Measurements from ENCODE around the gene TENM4.

TENM4 gene

DNA sequence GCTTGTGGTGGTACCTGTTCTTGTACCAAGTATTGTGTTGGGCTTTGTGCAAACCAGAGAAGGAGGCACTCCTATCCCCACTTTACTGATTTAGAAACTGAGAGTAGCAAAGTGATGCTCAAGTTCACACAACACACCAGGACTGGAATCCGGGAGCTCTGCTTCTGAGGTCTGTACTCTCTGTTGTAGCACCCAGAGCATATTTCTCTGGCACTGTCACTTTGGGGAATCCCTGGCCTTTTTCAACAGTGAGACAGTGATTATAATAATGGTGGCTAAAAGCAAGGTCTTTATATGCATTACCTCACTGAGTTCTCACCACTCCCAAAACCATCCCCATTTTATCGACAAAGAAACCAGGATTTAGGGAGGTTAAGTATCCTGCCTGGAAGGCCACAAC, 362.4 kb downstream of the TENM4 start:
- no peak for DNase-seq

DNA sequence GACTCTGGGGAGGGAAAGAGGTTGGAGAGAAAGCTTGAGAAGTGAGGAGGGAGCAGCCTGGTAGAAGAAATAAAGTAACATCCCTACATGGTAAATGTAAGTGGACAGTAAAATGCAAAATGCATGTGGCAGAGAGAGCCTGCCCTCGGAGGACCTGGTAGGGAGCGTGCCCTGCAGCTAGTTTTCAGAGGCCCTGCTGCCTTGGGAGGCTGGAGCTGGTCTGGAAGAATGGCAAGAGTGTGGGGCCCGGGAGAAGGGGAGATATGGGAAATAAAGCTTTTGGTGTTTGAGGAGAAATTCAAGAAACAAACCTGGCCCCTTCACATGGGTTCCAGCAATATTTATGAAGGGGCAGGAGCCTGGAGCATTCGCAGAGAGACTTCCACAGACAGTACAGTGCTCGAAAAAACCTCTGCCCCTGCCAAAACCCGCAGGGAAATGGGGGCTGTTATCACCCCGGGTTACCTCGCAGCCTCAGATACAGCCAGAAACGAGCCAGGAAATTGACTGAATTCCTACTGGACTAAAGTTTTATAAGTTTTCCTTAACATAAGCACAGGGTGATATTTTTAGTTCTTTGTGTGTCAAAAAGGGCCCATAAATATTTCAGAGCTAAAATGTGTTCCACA, 363.0 kb downstream of the TENM4 start:
- no peak for DNase-seq

DNA sequence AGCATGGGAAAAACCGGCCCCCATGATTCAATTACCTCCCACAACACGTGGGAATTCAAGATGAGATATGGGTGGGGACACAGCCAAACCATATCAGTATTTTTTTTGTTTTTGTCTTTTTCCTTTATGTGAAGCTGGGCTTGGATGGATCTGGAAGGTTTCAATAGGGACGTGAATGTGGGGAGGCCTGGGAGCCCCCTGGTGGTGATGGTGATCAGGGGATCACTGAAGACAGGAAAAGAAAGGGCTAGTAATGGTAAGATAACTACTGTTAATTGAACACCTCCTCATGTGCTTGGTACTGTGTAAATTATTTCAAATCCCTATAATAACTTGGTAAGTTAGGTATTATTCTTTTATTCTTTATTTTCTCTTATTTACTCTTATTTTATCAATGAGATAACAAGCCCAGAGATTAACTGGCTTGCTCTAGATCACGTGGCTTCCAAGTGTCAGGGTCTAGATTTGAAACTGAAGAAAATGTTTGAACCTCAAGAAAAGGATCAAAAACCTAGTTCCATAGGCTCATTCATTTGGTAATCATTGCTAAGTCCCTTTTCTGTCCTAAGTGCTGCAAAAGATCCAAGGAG, 364.2 kb downstream of the TENM4 start:
- DNase-seq, result peak in 1 of 3 experiments; percentile 61

DNA sequence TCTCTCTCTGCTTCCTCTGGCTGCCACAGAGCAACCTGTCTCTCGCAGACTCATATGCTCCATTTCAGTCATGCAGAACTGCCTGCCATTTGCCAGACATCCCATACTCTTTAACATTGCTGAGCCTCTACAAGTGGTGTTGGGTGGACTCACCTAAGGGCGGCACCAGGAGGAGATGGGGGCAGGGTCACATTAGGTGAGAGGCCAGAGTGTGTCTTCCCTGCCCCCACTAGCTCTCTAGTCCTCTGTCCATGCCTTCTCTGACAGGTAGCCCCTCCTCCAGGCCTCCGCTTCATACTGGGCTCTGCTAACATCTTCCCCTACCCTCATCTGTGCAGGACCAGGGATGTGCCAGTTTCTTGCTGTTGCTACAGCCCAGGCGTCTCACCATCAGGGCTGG, 366.3 kb downstream of the TENM4 start:
- DNase-seq, result peak in 1 of 3 experiments; percentile 22

DNA sequence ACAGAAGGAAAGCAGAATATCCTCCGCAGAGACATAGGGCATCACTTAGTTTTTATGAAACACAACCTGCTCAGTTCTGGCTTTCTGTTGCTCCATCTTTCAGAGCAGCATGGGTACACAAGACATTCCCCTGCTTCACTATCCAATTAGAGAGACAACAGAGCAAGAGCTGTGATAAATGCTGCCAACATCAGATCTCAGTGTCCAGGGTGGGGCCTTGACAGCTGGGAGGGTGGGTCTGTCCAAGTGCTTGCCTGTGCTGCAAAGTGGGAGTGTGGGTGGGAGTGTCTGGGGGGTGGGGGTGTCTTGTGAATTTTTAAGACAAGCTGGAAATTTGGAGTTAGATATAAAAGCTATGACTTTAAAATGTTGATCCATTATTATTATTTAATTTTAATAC, 369.6 kb downstream of the TENM4 start:
- DNase-seq, result no peak

DNA sequence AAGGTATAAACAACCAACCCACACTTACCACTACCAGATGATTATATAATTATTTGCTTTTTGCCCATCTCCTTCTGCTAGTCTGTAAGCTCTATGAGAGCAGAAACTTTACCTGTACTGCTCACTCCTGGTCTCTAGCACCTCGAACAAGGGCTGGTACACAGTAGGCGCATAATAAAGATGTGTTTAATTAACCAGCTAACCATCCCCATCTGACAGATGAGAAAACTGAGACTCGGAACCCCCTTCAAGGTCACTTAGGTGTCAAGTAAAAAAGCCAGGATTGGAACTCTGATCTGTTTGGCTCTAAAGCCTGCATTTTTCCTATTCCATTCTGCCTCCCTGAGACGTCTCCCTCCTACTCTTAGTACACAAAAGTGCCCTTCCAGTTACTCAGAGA, 370.3 kb downstream of the TENM4 start:
- no peak for DNase-seq

DNA sequence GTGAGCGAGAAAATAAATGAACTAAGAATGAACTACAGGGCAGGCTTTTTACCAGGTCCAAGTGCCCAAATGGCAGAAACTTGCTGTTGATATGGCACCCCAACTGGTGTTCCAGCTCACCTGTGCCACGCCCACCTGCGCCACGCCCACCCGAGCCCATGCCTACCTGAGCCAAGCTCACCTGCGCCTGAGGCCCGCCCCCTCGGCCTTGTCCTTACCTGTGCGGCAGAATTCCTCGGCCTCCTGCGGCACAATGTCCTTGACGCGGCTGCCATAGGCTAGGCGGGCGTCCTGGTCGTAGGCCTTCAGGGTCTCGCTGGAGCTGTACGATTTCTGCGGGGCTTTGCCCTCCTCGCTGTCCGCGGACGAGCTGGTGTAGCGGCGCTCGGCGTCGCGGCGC, 371.3 kb downstream of the TENM4 start:
- DNase-seq, result no peak

DNA sequence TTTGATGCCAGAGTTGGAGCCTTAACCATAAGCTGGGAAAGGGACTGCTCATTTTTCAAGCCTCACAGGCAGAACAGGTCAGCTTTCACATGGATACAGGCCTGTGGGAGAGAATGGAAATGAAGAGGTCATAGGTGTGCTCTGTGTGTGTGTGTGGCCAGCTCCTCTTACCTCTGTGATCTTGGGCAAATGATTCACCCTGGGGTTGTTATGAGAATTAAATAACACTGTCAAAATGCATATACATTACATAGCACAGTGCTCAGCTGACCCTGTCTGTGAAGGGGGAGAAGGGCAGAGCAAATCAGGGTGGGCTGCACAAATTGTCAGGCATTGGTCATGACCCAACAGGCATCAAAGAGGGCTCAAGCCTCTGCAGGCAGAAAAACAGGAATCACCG, 372.5 kb downstream of the TENM4 start:
- DNase-seq, result no peak

DNA sequence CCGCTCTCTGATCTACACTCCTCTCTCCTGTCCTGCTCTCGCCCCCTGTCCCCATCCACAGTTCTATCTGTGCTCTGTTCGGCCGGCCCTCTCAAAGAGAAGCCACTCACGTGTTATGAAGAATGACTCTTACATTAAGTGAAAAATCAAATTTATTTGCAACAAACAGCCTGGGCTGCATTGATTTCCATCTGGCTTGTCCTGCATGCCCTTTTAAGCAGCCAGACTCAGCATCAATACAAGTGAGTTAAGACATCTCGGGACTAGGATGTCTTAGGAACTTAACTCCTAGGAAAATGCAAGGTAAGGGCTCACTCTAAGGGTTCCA, 373.5 kb downstream of the TENM4 start:
- DNase-seq, result no peak

DNA sequence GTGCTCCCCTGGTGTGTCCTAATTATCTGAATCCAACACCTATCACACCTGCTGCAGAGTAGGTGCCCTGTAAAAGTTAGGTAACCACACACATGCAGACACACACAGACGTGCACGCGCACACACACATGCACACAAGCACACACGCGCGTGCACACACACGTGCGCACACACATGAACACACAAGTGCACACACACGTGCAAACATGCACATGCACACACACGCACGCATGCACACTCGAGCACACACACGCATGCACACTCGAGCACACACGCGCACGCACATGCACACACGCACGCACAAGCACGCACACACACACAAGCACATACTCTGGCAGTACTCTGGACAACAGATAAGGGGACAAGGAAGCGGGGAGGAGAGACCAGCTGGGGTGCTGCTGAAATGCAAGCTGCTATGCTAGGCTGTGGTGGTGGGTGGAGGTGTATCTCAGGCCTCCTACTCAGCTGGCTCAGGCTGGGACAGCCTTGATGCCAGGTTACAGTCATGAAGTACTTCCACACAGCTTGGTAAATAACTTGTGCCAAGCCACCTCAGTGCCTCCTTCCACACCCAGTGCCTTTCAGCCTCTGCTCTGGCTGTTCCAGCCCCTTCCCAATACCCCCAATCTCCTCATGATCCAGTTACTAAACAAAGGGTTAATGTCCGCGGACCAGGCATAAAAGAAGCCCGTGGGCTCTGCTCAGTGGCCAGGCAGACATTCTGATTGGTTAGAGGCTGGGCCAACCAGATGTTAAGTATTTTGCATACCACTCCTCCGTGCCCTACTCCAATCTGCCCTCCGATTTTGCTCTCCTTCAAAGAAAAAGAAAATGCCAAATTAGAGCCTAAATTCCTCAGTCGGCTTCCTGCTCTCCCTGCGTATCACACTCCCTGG, 374.1 kb downstream of the TENM4 start:
- DNase-seq, result no peak

DNA sequence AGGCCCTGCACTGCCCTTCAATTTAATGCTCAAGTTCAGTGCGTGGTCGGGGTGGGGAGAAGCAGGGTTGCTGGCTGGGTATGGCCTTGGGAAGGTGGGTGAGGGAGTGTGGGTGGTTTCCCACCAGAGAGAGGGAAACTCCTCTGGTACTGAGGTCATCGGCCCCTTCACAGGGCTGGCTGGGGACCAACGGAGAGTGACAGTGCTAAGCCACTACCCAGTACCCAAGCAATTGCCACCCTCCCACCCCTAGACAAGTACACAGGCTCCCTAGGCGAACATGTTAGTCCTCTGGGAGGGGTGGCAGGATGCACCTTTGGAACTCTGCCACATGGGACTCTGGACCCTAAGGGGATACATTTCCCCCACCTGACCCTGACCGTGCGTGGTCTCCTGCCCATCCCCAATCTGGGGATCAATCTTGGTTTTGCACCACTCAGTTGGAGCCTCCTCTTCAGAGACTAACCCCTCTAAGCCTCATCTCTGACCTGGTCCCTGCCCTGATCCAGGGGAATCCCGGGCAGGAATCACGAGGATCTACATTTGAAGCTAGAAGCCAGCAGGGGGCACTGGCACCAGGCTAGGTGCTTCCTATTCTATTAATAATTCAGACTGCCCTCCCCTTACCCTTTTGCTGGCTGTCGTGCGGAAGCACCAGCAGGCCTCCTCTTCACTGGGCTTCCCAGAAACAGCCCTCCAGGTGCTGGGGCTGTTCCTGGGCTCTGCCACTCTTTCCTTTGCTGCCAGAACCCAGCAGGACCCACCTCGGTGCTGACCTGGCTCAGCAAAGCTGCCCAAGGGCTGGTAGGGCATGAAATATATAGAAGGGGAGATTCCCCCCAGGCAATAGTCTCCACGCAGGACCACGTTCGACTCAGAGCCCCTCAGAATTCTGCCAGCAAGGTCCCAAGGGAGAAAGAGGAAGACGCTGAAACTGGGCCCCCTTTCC, 377.7 kb downstream of the TENM4 start:
- peak in 1 of 3 experiments; percentile 12 for DNase-seq

DNA sequence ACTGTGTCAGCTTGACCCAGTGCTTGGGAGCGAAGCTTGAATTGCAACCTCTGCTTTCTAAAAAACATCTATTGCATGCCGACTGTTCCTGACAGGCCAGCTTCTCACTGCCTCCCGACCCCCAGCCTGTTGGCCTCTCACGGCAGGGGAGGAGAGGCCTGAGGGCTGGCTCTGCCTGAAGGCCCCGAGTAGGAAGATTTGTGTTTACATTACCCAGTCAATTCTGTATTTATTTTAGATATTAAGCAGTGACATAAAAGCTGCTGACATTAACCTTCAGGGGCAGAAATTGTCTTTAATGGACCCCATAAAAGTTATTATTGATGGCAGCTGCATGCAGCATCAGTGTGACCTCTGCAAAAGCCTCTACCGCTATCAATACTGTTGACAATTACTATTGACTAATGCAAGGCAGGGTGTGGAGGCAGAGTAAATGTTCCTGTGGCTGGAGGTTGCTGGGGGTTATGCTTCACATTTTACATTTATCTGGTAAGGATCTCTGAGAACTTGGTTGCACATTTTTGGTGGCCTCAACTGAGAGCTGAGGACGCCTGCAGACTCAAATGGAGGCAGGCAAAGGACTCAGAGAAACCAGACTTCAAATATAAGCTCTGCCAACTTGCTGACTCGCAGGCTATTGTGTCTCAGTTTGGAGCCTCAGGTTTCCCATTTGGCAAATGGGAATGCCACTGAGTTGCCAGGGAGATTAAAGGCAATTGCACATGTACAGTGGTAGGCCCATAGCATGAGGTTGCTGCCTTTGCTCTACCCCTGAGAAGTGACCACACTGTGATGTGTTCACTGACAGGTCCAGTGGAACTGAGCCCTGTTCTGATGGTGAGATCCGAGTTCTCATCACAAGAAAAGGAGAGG, 380.5 kb downstream of the TENM4 start:
- peak in 2 of 3 experiments; percentile 73 to 88 for DNase-seq

DNA sequence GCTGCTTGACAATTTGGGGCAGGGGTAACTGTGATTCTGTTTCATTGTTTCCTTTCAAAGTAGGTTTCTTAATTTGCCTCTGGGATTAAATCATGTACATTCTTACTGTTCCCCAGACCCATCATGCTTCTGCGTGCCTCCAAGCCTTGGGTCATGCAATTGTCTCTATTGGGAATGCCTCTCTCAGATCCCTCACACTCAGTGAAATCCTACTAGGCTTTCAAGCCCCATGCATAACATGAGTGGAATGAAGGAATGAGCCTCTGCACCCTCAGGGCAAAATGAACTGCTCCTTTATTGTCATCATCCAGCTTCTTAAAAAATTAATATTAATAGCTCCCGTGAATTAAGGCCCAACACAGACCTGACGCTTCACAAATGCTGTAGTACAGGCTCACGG, 381.7 kb downstream of the TENM4 start:
- DNase-seq, result peak in 1 of 3 experiments; percentile 34

DNA sequence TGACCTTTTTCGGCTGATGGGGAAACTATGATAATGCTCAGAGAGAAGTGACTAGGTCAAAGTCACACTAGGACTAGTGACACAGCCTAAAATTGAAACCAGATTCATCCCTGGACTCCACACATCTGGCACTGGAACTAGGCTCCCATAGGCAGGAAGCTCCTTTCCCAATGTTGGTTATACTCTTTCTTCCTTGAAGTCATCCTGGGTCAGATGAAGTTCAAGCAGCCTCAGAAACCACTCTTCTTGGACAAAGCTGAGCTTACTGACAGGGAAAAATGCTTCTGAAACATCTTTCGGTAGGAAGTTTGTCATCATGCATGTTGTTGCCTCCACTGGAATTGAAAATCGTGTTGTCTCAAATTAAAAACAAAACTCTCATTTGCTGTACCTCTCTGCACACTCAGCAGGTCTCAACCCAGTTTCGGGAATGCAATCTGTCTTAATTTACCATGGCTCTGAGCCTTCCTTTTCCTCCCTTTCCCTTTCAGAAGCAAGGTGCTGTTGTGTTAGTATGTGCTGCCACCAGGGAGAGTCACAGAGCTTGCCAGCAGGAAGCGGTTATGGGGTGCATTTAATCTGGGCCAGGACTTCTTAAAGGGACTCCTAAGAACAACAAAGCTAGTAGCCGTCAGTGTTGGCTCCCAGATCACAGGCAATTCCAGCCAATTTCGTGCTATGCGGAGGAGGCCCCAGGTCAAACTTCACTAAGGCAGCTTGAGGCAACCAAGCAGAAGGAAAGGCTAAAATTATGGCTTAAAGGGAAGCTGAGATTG, 384.8 kb downstream of the TENM4 start:
- no peak for DNase-seq

DNA sequence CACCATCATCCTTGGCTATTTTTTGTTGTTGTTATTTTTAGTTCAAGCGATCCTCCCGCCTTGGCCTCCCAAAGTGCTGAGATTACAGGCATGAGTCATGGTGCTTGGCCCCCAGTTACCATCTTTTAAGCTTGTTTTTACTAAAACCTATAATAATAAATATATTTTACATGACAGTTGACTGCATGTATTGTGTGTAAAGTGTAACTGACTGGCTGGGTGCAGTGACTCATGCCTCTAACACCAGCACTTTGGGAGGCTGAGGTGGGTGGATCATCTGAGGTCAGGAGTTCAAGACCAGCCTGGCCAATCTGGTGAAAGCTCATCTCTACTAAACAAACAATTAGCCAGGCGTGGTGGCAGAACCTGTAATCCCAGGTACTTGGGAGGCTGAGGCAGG, 386.2 kb downstream of the TENM4 start:
- no peak for DNase-seq

DNA sequence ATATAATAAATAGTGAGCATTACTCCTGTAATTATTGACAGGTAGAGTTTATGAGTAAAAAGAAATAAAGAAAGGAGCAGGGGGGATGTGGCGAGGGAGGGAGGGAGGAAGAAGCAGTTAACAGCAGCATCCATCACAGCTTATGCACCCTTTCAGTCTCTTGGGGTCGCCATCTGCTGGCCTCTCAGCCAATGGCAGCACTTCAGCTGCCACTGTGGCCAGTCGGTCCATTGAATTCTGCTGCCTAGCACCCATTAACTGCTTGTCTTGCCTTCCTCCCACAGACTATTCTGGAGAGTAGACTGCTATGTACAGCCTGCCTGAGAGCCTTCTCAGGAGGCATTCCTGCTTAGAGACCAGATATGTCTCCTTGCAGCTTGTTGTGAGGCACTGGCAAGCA, 388.3 kb downstream of the TENM4 start:
- peak; percentile 26 to 70 (median 34) for DNase-seq

DNA sequence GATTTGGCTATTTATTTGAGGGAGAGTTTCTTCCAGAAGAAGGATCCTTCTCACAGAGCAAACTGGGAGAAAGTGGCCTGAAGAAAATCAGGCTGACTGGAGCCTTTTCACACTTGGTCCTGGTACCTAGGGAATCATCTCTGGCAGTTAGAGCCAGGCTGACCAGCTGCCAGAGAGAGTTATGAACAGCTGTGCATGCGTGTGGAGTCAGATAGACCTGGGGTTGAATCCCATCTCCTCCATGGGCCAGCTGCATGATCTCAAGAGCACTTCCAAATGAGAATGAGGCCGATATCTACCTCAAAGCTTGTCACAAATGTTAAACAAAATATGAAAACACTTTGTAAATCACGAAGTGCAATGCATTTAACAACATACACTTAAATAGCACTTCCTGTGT, 390.0 kb downstream of the TENM4 start:
- DNase-seq, result peak in 1 of 3 experiments; percentile 44

DNA sequence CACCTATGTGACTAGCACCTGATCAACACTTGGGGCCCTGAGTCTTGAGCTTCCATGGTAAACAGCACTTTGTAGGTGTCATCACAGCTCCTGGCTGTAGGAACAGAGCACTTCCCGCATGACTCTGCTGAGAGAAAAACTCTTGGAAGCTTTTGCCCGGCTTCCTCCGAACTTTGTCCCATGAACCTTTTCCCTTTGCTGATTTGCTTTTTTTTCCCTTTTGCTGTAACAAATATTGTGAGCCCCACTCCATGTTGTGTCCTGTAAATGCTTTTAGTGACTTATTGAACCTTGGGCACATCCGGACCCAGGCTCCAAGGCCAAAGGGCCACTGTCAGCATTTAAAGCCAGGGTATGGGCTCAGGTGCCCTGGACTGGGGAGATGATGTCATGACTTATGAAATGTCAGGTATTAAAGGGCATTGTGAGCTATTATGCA, 391.1 kb downstream of the TENM4 start:
- no peak for DNase-seq

DNA sequence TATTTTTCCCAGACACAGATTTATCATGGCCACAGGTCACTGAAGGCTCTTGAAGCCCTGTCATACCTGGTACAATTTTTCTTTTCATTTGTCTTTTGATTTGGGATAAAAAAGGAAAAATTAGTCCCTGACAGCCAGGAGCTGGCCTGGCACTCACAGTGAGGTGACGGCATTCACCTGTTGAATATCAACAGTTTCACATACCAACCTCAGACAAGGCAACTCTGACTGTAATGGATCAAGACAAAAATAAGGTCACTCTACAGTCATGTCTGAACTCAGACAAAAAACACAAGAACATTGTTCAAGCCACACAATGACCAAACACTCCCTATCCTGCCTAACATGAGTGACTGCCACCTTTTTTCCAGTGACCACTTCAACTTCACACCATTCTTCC, 392.9 kb downstream of the TENM4 start:
- no peak for DNase-seq

DNA sequence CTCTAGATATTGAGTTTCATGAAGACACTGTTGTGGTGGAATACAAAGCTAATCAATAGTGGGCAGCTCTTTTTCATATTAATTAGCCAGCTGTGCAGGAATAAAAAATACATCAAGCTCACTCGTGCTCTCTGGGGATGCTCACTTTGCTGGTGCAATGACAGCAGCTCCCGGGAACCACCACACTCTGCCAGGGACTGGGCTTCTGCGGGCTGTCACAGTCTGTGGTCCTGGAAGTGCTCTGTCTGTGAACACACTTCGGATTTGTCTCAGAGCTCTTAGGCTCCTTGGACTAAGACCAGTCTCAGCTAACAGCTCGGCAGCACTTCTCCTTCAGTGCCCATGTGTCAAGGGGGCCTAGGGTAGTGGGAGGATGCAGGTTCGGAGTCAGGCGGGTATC, 393.5 kb downstream of the TENM4 start:
- peak in 2 of 3 experiments; percentile 20 to 75 for DNase-seq

DNA sequence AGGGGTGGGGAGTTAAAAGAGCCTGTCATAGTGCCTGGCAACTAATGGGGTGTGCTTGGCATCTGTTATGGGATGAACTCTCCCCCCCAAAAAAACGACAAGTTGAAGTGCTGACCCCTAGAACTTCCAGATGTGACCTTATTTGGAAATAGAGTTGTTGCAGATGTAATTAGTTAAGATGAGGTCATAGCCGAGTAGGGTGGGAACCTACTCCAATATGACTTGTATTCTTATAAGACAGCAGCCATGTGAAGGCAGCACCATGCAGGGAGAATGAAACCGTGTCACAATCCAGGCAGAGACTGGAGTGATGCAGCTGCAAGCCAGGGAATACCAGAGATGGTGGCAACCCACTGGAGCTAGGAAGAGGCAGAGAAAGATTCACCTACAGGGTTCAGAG, 394.5 kb downstream of the TENM4 start:
- DNase-seq, result no peak

Data from NCI-H1417 (cell line).